Psoas muscle (tissue), 8 donors: ENCODE data around the gene MSH4. TPM values are rescaled to one million over a fixed set of nuclear protein-coding genes. Genes with fewer than 3 reads are reported as not detected.

ENCODE experiments used
- ATAC-seq, 4 donors: fragments of 200-7000 bp; cut with Tn5 transposase; one replicate each; pipeline ENCODE4 v1.9.1; 2020; ENCODE audit warnings: moderate library complexity in 3 of 4, mild to moderate bottlenecking in 2 of 4
- DNase-seq, 2 donors: peaks; one replicate each; pipeline ENCODE4 v3.0.0-alpha.2; 2020
- H3K27ac ChIP-seq: fragments of 200-600 bp; one replicate; pipeline ENCODE4 v1.8.0; 2022
- H3K27me3 ChIP-seq, 3 donors: fragments of 200-600 bp in 1 of 3; one replicate each; pipeline versions ENCODE4 v1.6.1 to v1.8.0; 2013 to 2022; ENCODE audit warnings: low read length in 2 of 3, mild to moderate bottlenecking in 2 of 3, moderate library complexity in 1 of 3; ENCODE audit not compliant: insufficient read depth in 3 of 3
- H3K36me3 ChIP-seq, 2 donors: fragments of 200-600 bp in 1 of 2; one replicate each; pipeline versions ENCODE4 v1.6.1 to v1.8.0; 2013 to 2022; ENCODE audit warnings: low read depth in 1 of 2, mild to moderate bottlenecking in 1 of 2, moderate library complexity in 1 of 2; ENCODE audit not compliant: insufficient read depth in 1 of 2
- H3K4me1 ChIP-seq: fragments of 200-600 bp; one replicate; pipeline ENCODE4 v1.8.0; 2022
- H3K4me3 ChIP-seq: fragments of 200-600 bp; one replicate; pipeline ENCODE4 v1.8.0; 2022; ENCODE audit warnings: mild to moderate bottlenecking
- H3K9me3 ChIP-seq: fragments of 200-600 bp; one replicate; pipeline ENCODE4 v1.8.0; 2022
- WGBS, 3 donors: extraction: QIAGEN DNeasy Blood & Tissue Kit; methylation state at CpG; one replicate each; pipeline versions ENCODE4 v1.1.6 to v1.1.7; 2013; 5-methylcytosine and 5-hydroxymethylcytosine counted together
- intact Hi-C, 2 donors: fragments of 100-400 bp; cut with DNase I; formaldehyde crosslinking; loops; one replicate each; pipeline versions ENCODE4 v1.11.0 to v1.14.2; 2022
- polyA plus RNA-seq, 3 donors: library from polyadenylated mRNA; stranded (reverse); fragments of 200-250 nt; gene quantifications; one replicate each; pipeline ENCODE4 v1.2.3, GENCODE V29; 2013
- total RNA-seq, 4 donors: library from RNA; stranded (reverse); fragmentation: NEBNext Ultra II Directional in 2 of 4; extraction: Animal tissue kit (Norgen Biotek cat#: 25700) in 2 of 4; gene quantifications; one replicate each; pipeline versions ENCODE4 v1.2.1 to v1.2.4, GENCODE V29; 2021 to 2023
- TF ChIP-seq, protein P1 (sequence below): fragments of 200-600 bp; IDR thresholded peaks from one replicate; pipeline ENCODE4 v1.8.0; 2022; ENCODE audit warnings: antibody characterized with exemption
- donor health status: healthy with polysubstance abuse.
- donor health status: DM: no; HTN: no; CAD: no; lungs with moderate emphysema.
- donor health status: Bipolar disorder and iron deficiency.
- donor health status: healthy.
- donor health status: DM: yes; HTN: yes; CAD: no.
- donor health status: DM: no; HTN: no; CAD: no.
- donor health status: DM: no; HTN: no; CAD: no.
- donor health status: DM: yes; HTN: yes; CAD: no.

The MSH4 gene
- total and polyA plus RNA-seq, 7 donors, result 0.11 to 1.0 (median 0.74) TPM

DNA sequence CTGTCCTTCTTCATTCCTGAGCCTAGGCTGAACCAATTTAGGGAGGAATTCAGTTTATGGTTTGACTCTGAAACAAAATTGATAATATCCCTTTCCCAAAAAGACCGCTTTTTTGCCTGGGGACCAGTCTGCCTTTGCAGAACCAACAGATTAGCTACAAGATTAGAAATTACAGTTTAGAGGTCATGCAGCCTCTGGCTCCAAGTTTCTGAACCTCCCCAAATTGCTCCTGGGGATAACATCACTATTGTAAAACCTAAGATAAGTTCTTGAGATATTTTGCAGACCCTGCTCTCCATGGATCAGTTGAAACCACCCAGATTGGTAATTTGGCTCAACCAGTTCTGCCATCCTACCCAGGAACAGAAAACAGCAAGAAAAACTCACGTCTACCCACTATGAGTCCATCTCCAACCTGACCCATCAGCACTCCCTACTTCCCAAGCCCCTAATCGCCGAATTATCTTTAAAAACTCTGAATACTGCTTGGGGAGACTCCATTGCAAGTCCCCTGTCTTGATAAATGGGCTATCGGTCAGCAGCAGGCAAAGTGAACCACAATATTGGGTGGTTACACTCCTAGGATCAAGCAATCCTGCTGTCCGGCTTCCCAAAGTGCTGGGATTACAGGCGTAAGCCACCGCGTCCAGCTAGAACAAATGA lies 11.2 kb upstream of the MSH4 start:
- H3K27me3 ChIP-seq, result no peaks in the 10 kb centered on the region
- H3K4me1 ChIP-seq, result peaks cover 27% of the 10 kb centered on the region
- peak overlapping the region; percentile 97 for H3K27ac ChIP-seq
- WGBS, 3 donors, result 11 to 13% (median 12%) methylated on average over 9 of the region's 9 CpGs
- ATAC-seq (peak; percentile 29 to 52 (median 34)), DNase-seq (no peak)
- peak overlapping the region; percentile 89 for H3K4me3 ChIP-seq
- TF ChIP-seq, protein P1, sequence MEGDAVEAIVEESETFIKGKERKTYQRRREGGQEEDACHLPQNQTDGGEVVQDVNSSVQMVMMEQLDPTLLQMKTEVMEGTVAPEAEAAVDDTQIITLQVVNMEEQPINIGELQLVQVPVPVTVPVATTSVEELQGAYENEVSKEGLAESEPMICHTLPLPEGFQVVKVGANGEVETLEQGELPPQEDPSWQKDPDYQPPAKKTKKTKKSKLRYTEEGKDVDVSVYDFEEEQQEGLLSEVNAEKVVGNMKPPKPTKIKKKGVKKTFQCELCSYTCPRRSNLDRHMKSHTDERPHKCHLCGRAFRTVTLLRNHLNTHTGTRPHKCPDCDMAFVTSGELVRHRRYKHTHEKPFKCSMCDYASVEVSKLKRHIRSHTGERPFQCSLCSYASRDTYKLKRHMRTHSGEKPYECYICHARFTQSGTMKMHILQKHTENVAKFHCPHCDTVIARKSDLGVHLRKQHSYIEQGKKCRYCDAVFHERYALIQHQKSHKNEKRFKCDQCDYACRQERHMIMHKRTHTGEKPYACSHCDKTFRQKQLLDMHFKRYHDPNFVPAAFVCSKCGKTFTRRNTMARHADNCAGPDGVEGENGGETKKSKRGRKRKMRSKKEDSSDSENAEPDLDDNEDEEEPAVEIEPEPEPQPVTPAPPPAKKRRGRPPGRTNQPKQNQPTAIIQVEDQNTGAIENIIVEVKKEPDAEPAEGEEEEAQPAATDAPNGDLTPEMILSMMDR, result no peak
- H3K9me3 ChIP-seq, result no peaks in the 10 kb centered on the region
- intact Hi-C loops, result loop anchor here (2.0 to 5.0 kb wide), 2 partner anchors 63 kb away; partner anchors contain the start of gene ACADM (in 1 of the 2)
- H3K36me3 ChIP-seq, result peaks cover 6 to 32% of the 10 kb centered on the region in 2 donors

DNA sequence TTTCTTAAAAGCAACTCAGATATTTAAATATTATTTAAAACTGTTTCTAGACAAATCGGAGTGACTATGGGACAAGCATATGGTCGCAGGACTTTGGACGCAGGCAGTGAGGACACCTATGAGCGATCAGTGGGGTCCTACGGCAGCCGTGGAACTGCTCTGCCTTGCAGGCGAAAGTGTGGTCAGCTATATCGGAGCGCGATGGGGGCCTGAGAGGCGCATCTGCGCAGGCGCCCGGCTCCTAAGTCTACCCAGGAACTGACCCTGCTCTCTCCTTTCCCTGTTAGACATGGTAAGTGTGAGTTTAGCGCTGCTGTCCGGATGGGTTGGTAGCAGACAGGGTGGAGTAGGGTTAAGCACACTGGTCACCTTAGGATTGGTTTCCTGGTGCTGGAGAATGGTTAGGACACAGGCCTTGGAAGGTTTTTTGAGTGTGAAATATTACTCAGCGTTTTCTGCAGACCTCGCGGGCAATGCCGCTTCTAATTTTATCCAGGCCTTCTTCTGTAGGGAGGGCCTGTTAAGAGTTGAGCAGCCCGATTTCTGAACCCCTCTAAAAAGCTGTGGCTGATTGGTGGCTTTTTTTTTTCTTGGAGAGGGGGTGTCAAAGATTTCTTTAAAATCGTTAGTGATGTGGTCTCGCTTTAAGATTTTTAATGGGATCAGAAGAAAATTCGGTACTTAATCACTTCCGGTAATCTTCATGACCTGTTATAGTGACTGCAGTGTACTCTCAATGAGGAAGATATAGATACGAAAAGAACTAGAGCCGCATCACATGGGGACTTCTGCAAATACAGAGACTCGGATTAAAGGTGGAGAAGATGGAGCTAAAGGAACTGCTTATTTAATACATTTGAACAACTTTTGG lies 10.5 kb upstream of the MSH4 start, which contains the start of gene RABGGTB:
Gene RABGGTB, plus strand, starts transcription at position 274 of the 871 bp plus-strand sequence. Its CDS starts 16 bp downstream, at position 290.
- intact Hi-C loops, result loop anchor here (2.0 to 5.0 kb wide), 2 partner anchors 63 to 64 kb away; partner anchors contain the start of gene ACADM (in 1 of the 2)
- TF ChIP-seq, protein P1, result no peak
- Histone ChIP-seq H3K36me3 (peaks cover 6 to 39% of the 10 kb centered on the region in 2 donors), H3K4me3 (peak within 1 kb of the TSS; percentile 89), H3K4me1 (peaks cover 34% of the 10 kb centered on the region), H3K9me3 (no peaks in the 10 kb centered on the region), H3K27ac (peak within 1 kb of the TSS; percentile 97), H3K27me3 (no peaks in the 10 kb centered on the region)
- WGBS, 3 donors, result 0% methylated on average over 28 of the region's 28 CpGs
- peak; percentile 93 to 97 for DNase-seq
- peak; percentile 95 to 99 (median 99) for ATAC-seq

DNA sequence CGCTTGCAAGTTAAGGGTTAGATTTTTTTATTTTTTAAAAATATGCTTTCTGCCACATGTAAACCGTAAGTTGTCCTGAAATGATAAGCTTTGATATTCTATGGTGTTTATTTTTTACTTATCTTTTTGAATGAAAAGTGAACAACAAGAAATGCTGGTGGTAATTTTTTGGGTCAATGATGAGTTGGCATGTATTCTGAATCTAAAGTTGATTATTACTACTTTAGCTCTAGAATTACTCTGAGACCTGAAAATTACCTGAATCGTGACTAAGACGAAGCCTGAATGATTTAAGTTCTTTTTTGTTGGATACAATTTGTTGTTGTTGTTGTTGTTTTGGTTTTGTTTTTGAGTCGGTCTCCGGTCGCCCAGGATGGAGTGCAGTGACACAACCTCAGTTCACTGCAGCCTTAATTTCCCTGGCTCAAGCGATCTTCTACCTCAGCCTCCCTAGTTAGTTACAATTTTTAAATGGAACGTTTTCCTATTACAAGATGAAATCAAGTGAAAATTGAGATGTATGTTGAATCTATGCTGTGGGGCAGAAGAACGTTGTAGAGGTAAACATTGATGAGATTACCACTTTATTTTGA lies 9.7 kb upstream of the MSH4 start:
- DNase-seq, result no peak
- peak overlapping the region; percentile 97 for H3K27ac ChIP-seq
- H3K4me3 ChIP-seq, result peak overlapping the region; percentile 89
- intact Hi-C loops, result loop anchor here in 1 of 2 donors (5.0 kb wide), 1 partner anchor 65 kb away; the partner anchor contains the start of gene ACADM
- 1 to 3% (median 2%) methylated on average over 10 of the region's 10 CpGs for WGBS, 3 donors
- peak in 1 of 4 donors; percentile 26 for ATAC-seq
- H3K9me3 ChIP-seq, result no peaks in the 10 kb centered on the region
- H3K36me3 ChIP-seq, result peaks cover 6 to 47% of the 10 kb centered on the region in 2 donors
- TF ChIP-seq, protein P1, result no peak
- no peaks in the 10 kb centered on the region for H3K27me3 ChIP-seq
- H3K4me1 ChIP-seq, result peaks cover 35% of the 10 kb centered on the region

DNA sequence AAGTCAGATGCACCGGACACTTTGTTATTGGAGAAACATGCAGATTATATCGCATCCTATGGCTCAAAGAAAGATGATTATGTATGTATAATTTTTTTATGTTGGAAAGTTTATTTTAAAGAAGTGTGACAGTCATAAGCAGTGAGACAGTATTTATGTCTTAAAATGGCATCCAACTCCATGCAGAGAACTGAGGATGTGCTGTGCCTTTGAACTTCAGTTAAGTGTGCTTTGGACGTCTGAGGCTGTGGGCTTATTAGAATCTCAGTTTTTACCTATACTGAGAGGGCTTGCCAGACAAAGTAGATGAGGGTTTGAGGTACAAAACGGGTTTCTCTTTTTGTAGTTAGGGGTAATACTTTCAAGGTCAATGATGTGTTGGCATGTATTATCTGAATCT lies 9.2 kb upstream of the MSH4 start:
- TF ChIP-seq, protein P1, result no peak
- intact Hi-C loops, result loop anchor here in 1 of 2 donors (5.0 kb wide), 1 partner anchor 65 kb away; the partner anchor contains the start of gene ACADM
- peaks cover 35% of the 10 kb centered on the region for H3K4me1 ChIP-seq
- no peaks in the 10 kb centered on the region for H3K9me3 ChIP-seq
- DNase-seq (no peak), ATAC-seq (no peak)
- 10 to 13% (median 11%) methylated on average over 4 of the region's 4 CpGs for WGBS, 3 donors
- H3K27ac ChIP-seq, result peak overlapping the region; percentile 97
- H3K4me3 ChIP-seq, result peak overlapping the region; percentile 89
- peaks cover 10 to 52% of the 10 kb centered on the region in 2 donors for H3K36me3 ChIP-seq
- no peaks in the 10 kb centered on the region for H3K27me3 ChIP-seq
